GM21390 (cell line): ENCODE results near the gene DAPK2.
"Not testable (repeated sequence)": the region's sequence is repeated elsewhere in the genome, so short reads cannot be mapped to it uniquely, and the experiment has no call there.

Experiments
- ATAC-seq: cut with Tn5 transposase; IDR thresholded peaks from one replicate; pipeline ENCODE4 v1.9.1; 2021; ENCODE audit not compliant: unreplicated experiment

Gene DAPK2

DNA sequence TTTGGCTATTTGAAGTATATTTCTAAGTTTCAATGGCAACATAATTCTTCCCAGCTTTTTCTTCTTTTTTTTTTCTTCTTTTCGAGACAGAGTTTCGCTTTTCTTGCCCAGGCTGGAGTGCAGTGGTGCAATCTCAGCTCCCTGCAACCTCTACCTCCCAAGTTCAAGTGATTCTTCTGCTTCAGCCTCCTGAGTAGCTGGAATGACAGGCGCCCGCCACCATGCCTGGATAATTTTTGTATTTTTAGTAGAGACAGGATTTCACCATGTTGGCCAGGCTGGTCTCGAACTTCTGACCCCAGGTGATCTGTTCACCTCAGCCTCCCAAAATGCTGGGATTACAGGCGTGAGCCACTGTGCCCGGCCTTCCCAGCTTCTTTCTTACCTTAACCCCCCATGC is 146.7 kb downstream of the DAPK2 start:
- ATAC-seq = not testable (repeated sequence)

DNA sequence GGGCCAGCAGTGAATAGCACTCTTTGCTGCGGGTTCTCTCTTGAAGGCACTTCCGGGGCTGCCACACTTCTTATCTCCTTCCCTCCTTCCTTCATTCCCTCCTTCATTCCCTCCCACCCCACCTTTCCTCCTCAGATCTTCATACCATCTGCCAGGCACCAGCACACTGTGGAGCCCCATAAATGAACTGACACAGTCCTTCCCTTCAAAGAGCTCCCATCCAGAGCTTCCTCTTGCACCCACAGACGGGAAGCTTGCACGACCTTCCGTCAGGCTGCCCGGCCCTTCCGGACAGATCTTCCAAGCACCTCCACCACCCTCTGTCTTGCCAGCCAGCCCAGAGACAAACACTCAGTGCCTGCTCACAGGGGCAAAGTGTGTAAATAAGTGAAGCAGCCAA is 147.1 kb downstream of the DAPK2 start:
- no peak for ATAC-seq

DNA sequence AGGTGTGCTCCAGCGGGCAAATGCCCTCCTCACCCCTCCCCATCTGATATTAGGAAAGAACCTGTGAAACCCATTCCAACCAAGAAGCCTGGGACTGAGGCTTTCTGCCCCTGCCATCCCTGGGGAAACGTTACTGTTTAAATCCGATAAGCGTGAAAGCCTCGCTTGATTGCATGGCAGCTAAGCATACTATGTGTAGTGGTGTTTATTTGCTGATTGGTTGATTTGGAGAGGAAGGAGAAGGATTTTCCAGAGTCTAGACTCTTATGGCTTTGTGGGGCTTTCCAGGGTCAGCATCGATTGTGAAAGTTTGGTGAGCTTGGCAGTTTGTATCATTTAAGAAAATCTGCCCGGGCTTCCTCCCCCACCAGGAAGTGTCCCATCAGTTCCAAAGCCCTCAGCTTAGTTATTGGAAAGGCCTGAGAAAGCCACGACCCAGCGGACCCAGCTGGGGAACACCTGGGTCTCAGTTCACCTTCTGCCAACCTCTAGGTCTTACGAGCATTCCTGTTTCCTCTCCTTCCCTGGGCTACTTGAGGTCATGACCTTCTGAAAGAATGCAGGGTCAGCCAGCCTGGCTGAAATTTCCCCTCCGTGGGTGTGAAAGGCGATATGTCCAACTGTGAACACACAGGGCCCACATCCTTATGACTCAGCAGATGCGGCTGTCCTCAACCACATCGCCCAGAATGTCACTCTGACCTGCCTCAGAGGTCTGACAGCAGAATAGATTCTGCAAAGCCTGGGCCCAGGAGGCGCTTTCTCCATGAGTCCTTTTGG is 149.8 kb downstream of the DAPK2 start:
- ATAC-seq = peak; percentile 67

DNA sequence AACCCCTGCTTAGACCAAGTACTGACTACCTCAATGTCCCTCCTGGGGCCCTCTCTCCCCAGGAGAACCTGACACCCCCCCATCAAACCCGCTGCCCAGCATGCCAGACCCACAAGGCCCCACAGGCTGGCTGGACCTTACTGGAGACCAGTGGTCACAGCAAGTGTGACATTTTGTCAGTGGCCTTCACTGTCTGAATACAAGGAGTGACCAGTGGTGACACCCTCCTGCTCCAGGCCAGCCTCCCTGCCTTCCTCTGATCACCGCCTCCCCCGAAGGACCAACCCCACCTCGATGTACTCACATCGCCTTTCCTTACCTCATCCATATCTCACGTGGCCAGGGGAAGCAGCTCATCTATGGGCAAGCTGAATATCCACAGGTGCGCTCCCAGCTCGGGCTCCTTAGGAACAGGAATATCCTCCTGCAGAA is 150.5 kb downstream of the DAPK2 start:
- no peak for ATAC-seq

DNA sequence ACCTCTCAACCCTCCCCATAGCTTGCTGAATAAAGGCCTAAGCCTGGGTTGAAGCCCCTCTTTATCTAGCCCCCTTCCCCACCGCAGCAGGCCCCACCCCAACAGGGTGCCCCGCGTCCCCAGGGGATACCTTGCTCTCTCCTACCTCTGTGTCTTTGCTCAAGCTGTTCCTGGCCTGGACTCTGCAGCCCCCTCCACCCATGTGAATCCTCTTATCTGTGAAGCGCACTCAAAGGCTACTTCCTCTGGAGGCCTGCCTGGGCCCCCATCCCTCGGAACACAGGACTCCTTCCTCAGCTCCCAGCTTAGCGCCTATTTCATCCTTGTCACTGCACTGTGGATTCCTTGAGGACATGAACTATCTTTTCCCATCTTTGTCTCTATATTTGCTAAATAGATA is 151.1 kb downstream of the DAPK2 start:
- ATAC-seq = no peak

DNA sequence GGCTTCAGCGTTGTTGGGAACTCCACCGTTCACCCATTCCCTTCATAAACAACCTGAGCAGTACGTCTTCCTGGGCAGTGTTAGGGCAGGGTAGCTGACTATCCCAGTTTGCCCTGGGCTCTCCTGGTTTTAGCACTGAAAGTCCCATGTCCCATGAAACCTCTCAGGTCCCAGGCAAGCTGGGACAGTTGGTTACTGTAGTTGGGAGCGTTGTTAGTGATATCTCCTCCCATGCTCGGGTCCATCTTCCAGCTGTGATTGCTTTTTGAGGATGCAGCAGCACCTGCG is 151.7 kb downstream of the DAPK2 start:
- no peak for ATAC-seq

DNA sequence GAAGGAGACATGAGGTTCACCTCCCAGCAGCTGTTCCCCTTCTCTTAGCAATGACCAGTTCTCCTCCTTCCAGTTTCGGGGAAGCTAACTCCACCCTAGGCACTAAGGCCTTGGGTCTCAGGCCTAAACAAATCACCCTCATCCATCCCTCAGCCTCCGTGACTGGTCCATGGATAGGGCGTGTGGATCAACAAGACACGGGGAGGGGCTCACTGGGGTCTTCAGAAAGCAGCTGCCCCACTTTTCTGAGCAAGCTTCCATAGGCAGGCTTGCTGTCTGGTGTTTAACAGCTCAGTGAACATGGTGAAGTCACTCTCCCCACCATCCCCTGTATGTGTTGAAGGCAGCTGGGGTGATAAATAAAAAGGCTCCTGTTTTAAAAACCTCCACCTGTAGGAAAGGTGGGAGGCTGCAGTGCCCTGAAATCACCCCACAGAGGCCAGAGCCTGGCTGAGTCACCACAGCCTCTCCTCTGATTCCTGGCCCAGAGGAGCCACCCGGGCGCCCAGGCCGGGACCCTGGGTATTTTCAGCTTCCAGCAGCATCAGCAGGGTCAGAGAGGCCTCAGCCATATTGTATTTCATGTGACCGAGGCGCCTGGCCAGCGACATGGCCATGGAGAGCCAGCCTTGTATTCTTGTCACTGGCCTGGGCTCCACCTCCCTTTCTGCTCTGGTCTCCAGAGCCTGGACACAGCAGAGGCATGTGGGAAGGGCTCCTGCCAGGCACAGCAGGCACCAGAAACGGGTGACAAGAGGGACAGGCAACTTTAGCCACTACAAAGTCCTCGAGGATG is 152.2 kb downstream of the DAPK2 start:
- no peak for ATAC-seq

DNA sequence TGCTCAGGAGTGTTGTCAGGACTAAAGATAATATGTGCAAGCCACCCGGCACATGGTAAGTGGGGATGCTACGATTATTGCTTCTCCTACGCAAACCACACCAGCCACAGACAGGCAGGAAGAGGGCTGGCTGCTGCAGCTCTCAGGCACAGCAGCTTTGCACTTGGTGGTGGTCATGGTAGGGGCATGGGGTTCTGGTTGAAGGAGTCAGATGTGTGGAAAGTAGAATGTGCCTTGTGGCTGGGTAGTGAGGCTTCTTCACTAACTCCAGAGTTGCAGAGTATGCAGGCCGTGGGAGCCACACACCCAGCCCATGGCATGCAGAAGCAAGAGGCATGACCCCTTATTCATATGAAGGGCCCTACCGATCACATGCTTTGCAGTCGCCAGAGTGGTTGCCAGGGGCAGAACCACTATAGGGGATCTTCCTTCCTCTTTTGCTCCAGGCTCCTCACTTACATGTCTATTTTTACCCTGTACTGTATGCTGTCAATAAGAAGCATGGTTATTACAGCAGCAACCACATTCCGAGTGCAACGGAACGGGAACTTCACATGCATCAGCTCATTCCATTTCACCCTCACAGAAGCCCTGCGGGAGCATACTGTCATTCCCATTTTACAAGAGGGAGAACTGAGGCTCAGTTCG is 153.4 kb downstream of the DAPK2 start:
- peak; percentile 42 for ATAC-seq

DNA sequence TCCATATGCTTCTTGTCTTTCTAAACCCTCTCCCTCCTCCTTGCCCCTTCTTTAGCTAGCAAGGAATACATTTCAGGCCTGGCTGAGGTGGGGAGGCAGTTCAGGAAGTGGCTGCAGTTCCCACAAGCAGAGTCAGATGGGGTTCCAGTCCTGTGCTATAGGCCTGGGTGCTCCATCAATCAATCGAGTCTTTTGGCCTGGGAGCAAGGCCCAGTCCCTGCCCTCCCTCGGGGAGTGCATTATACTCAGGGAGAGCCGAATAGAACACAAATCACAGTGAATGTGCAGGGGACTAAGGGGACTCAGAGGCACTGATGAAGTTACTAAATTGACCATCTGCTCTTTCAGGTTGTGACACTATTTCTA is 154.5 kb downstream of the DAPK2 start:
- ATAC-seq = no peak

DNA sequence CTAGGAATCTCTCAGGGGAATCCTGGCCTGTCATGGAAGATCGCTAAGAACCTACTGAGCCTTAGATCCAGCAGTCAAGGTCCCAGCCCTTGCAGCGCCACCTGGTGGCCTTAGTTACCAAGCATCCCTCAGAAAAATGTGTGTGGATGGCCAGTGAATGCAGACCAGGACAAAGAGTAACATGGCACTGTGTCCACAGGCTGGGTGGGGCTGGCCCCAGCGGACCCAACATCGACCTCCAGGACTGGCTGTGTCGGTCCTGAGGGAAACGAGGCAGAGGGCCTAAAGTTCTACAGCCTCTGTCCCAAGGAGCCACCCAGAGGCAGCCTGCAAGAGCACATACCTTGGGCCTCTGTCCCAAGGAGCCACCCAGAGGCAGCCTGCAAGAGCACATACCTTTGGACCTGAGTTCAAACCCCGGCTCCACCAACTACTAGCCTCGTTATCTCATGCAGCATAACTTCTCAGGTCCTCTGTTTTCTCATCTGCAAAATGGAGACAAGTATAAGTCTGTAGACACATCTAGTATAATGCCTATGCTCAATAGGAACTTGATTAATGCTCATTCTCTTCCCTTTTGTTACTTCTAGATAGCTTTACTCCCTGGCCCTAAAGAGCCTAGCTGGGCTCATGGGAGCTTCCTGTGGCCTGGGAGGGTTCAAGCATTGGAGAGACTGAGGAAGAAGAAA is 155.1 kb downstream of the DAPK2 start:
- no peak for ATAC-seq

DNA sequence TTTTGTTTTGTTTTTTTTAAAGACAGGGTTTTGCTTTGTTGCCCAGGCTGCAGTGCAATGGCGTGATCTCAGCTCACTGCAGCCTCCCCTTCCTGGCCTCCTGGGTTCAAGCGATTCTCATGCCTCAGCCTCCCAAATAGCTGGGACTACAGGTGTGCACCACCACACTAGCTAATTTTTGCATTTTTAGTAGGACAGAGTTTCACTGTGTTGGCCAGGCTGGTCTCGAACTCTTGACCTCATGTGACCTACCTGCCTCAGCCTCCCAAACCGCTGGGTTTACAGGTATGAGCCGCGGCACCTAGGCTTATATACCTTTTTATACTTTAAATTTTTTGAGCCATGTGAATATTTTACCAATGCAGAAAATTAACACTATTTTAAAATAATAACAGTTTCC is 155.7 kb downstream of the DAPK2 start:
- ATAC-seq = no peak

DNA sequence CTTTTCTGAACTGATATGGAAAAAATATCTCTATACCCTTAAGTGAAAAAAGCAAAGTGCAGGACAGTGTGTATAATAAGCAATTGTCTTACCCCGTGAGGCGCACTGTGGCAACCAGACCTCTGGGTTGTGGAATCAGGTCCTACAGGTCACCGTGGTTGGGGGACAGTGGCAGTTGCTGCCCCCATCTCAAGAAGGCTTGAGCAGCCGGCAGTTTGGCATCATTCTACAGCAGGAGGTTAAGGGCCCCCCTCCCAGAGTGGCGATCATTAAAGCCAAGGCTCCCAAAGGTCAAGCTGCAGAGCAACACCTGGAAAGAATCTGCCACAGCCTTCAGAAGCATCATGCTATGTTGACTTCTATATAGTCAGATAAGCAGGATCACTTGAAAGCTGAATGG is 156.5 kb downstream of the DAPK2 start:
- ATAC-seq = no peak

DNA sequence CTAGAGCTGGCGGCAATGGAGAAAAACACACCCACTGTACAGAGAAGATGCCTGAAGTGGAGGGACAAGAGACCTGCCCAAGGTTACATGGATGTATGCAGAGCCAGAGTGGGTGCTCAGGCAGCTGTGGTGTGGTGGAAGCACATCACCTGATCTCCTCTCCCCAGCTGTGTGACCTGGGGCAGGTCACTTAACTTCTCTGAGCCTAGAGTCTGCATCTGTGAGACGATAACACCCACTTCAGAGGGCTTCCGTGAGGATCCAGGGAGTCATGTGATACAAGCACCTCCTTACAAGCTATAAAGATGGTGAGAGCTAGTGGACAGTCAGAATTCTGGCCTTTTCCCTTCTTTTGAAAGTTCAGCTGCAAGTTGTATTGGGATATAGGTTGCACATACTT is 157.5 kb downstream of the DAPK2 start:
- no peak for ATAC-seq

DNA sequence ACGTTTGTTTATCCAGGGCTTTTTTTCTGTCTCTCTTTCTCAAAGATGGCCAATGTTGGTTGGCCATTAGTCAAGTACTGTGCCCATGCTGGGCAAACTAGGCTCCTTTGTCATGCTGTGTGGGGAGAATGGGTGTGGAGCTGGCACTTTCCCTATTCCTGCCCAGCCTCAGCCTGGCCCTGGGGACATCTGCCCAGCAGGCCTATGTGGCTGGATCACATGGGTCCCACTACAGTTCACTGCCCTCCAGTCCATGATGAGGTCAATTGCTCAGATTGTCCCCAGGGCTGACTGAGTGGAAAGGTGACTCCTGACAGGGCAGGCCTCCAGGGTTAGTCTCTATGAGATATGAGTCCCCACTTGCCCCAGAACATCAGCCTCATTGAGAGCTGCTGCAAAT is 158.1 kb downstream of the DAPK2 start:
- no peak for ATAC-seq

DNA sequence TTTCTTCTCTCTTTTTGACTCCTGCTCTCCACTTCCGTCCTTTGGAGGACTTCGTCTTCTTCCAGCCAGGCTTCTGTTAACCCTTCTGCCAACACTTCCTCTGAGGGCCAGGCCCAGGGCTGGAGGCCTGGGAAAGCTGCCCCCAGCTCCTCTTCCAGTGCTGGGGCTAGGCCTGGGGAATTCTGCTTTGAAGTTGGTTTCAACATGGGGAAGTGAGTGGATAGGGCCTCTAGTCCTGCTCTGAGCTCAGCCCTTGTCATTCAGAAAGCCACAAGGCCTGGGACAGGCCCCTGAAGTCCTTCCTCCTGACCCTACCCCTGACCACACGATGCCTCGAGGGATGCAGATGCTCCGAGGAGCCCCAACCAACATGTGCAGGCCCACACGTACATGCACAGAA is 158.7 kb downstream of the DAPK2 start:
- ATAC-seq = no peak

DNA sequence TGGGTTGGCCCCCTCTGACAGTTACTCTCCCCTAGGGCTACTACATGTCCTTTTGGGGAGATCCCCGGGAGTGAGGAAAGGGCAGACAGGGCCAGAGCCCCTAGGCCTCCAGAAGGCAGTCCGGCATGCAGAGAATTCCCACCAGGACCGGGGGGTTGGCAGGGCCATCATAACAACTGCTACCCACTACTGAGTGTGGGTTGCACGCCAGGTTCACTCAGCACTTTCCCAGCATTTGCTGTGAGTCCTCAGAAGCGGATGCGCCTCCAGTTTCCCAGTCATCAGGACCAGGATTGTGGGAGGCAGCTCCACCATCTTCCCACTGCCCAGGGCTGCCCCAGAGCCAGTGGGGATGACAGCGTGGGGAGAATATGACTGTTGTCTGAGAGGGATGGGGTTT is 161.3 kb downstream of the DAPK2 start:
- no peak for ATAC-seq

DNA sequence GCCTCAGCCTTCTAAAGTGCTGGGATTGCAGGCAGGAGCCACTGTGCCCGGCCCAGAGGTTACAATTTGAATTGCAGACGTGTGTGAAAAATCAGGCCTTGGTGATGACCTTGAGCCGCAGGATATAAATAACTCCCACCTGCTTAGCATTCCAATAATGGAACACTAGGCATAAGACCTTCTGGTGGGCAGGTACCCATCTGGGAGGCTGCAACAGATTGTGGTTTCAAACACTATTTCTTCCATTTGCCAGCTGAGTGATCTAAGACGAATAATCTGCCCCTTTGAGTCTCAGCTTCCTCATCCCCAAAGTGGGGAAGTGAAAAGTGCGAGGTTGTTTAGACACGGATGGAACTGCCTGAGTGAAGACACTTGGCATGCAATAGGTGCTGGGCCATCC is 164.9 kb downstream of the DAPK2 start:
- no peak for ATAC-seq

DNA sequence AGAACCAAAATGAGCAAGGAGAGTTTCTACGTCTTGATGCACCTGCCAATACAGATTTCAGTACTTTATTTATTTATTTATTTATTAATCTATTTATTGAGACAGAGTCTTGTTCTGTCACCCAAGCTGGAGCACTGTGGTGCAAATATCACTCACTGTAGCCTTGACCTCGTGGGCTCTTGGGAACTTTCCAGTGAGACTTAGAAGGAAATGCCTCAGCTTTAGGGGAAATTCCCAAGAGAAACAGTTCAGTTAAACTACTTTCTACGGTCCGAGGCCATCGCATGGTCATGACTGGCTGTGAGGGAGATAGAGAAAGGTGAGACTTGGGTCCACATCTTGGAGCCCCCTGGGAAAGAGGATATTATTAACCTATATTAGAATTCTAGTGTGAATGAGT is 165.5 kb downstream of the DAPK2 start:
- ATAC-seq = no peak

DNA sequence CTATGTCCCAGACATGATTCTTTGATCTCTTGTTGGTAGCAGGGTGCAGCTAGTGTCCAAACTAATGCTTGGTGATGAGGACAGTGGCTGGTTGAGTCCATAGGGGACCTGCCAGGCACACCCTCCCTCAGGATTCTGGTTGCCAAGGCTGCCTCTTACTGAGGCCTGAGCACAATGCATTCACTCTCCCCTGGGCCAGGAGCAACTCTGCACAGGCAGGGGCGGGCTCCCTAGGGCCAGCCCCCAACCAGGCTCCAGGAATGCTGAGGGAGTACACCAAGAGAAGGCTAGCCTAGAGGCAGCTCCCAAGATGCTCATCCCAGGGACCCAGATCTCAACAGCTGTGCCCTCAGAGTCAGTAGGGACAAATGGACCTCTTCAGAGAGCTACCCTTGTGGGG is 166.3 kb downstream of the DAPK2 start:
- no peak for ATAC-seq

DNA sequence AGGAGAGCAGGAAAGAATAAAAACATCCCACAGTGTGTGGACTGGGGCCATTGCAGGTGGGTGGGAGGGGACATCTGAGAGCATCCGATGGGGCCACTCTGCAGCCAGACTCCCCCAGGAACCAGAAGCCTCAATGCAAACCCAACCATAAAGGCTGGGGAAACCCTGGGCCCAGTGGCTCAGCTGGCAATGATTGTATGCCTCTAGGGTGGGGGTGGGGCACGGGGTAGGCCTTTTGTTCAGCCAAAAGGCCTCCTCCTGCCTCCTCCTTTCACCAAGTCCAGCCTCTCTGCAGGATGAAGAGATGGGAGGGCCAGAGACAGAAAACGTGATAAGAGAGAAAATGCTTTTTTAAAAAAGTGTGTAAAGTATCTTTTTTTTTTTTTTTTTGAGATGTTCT is 167.1 kb downstream of the DAPK2 start:
- ATAC-seq = no peak

DNA sequence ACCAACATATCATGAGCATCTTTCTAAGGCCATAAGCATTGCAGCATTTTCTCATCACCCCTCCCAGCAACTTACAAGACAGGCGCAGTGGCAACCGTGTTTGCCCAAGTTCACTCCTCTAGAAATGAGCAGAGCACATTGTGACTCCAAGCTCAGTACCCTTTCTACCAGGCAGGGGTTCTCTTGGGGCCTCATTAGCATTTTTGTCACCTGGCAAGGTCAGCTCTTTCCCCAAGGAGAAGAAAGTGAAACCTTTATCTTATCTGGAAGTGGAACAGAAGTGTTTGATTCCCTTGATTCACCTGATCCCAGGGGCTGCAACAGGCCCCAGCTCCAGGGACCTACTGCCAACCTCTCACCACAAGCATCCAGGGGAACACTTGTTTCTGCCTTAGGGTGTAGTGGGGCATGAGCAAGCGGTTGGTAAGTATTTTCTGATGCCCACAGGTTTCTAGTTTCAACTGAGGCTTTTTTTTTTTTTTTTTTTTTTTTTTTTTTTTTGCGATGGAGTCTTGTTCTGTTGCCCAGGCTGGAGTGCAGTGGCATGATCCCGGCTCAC is 168.5 kb downstream of the DAPK2 start:
- no peak for ATAC-seq
